HepG2 (cell line): ENCODE results near the gene PDE9A. TPM values are rescaled to one million over a fixed set of nuclear protein-coding genes. Genes with fewer than 3 reads are reported as not detected.

ENCODE experiments used
- AFF4 ChIP-seq: sonication (generic); formaldehyde crosslinking; IDR thresholded peaks from 2 replicates; pipeline ENCODE4 v1.4.0; 2020; ENCODE audit warnings: missing genetic modification reagents
- ARHGAP35 ChIP-seq: sonication (generic); formaldehyde crosslinking; IDR thresholded peaks from 2 replicates; pipeline ENCODE4 v1.9.0; 2022; ENCODE audit warnings: mild to moderate bottlenecking, inconsistent platforms, moderate library complexity, missing genetic modification reagents, borderline replicate concordance
- FOXC1 ChIP-seq: sonication (generic); formaldehyde crosslinking; IDR thresholded peaks from 2 replicates; pipeline ENCODE4 v1.8.0; 2022; ENCODE audit warnings: mild to moderate bottlenecking, missing genetic modification reagents, borderline replicate concordance
- FOXJ3 ChIP-seq: sonication (generic); formaldehyde crosslinking; IDR thresholded peaks from 2 replicates; pipeline ENCODE4 v1.4.0; 2020; ENCODE audit warnings: missing genetic modification reagents, mild to moderate bottlenecking, borderline replicate concordance
- MED1 ChIP-seq: sonication (generic); formaldehyde crosslinking; IDR thresholded peaks from 2 replicates; pipeline ENCODE4 v1.4.0; 2020; ENCODE audit warnings: missing genetic modification reagents
- NFRKB ChIP-seq: fragments of 450-650 bp; IDR thresholded peaks from 2 replicates; pipeline ENCODE4 v1.6.1; 2017
- NPAS2 ChIP-seq: sonication (generic); formaldehyde crosslinking; IDR thresholded peaks from 2 replicates; pipeline ENCODE4 v1.8.0; 2022; ENCODE audit warnings: mild to moderate bottlenecking, missing genetic modification reagents, borderline replicate concordance
- NR3C1 ChIP-seq: sonication (generic); formaldehyde crosslinking; IDR thresholded peaks from 2 replicates; pipeline ENCODE4 v1.4.0; 2020; ENCODE audit warnings: missing genetic modification reagents
- PAX8 ChIP-seq: sonication (generic); formaldehyde crosslinking; IDR thresholded peaks from 2 replicates; pipeline ENCODE4 v1.8.0; 2022; ENCODE audit warnings: mild to moderate bottlenecking, missing genetic modification reagents, borderline replicate concordance
- SRY ChIP-seq: sonication (generic); formaldehyde crosslinking; IDR thresholded peaks from 2 replicates; pipeline ENCODE4 v1.8.0; 2022; ENCODE audit warnings: mild to moderate bottlenecking, missing genetic modification reagents
- TCF12 ChIP-seq, 2 experiments: fragments of 450-650 bp in 1 of 2; sonication (generic) in 1 of 2; formaldehyde crosslinking in 1 of 2; IDR thresholded peaks; 2 replicates each; pipeline versions ENCODE4 v1.6.1 to v1.8.0; 2017 to 2022; ENCODE audit warnings: antibody characterized with exemption in 1 of 2, mild to moderate bottlenecking in 1 of 2, missing genetic modification reagents in 1 of 2, moderate library complexity in 1 of 2
- TFAP4 ChIP-seq: sonication (generic); IDR thresholded peaks from 2 replicates; pipeline ENCODE4 v1.6.1; 2016; ENCODE audit warnings: low read depth, borderline replicate concordance
- THYN1 ChIP-seq: sonication (generic); formaldehyde crosslinking; IDR thresholded peaks from 2 replicates; pipeline ENCODE4 v1.8.1; 2023; ENCODE audit warnings: low read depth, mild to moderate bottlenecking, moderate library complexity, missing genetic modification reagents, borderline replicate concordance
- ZFAT ChIP-seq: sonication (generic); formaldehyde crosslinking; conservative IDR thresholded peaks from 2 replicates; pipeline ENCODE4 v1.8.1; 2023; ENCODE audit warnings: missing genetic modification reagents, inconsistent platforms
- ZNF136 ChIP-seq: sonication (generic); formaldehyde crosslinking; IDR thresholded peaks from 2 replicates; pipeline ENCODE4 v1.8.1; 2022; ENCODE audit warnings: low read depth, mild to moderate bottlenecking, moderate library complexity, missing genetic modification reagents
- ZNF33A ChIP-seq: sonication (generic); formaldehyde crosslinking; IDR thresholded peaks from 2 replicates; pipeline ENCODE4 v1.5.1; 2020; ENCODE audit warnings: missing genetic modification reagents, mild to moderate bottlenecking, moderate library complexity, borderline replicate concordance
- ZNF550 ChIP-seq: sonication (generic); formaldehyde crosslinking; IDR thresholded peaks from 2 replicates; pipeline ENCODE4 v1.4.0; 2020; ENCODE audit warnings: mild to moderate bottlenecking, missing genetic modification reagents, borderline replicate concordance
- ZNF629 ChIP-seq: sonication (generic); formaldehyde crosslinking; conservative IDR thresholded peaks from 2 replicates; pipeline ENCODE4 v1.5.0; 2020; ENCODE audit warnings: missing genetic modification reagents
- ZNF720 ChIP-seq: sonication (generic); formaldehyde crosslinking; IDR thresholded peaks from 2 replicates; pipeline ENCODE4 v1.4.0; 2020; ENCODE audit warnings: missing genetic modification reagents
- ZNF782 ChIP-seq: sonication (generic); formaldehyde crosslinking; IDR thresholded peaks from 2 replicates; pipeline ENCODE4 v1.4.0; 2020; ENCODE audit warnings: missing genetic modification reagents, mild to moderate bottlenecking, borderline replicate concordance
- polyA plus RNA-seq, 8 experiments: library from polyadenylated mRNA; depleted of rRNA in 3 of 8; stranded (reverse) in 7 of 8; unstranded in 1 of 8; fragments of >200 nt; fragmentation: Illumina TruSeq in 4 of 8; extraction: Trizol in 4 of 8; gene quantifications; 2 replicates each; pipeline versions ENCODE4 v1.2.1 to v1.2.3, GENCODE V29; 2011 to 2016; ENCODE audit warnings: low read depth in 4 of 8, missing spikeins in 1 of 8, mixed read lengths in 1 of 8; ENCODE audit not compliant: insufficient read depth in 1 of 8
- total RNA-seq, 5 experiments: library from RNA; depleted of rRNA; stranded (reverse); fragments of >200 nt; fragmentation: Illumina TruSeq; extraction: Trizol; gene quantifications; 2 replicates each; pipeline ENCODE4 v1.2.3, GENCODE V29; 2016; ENCODE audit warnings: low read depth in 1 of 5
- TF ChIP-seq, protein P1 (sequence below): sonication (generic); formaldehyde crosslinking; IDR thresholded peaks from 2 replicates; pipeline ENCODE4 v1.9.0; 2021; ENCODE audit warnings: missing genetic modification reagents, mild to moderate bottlenecking, borderline replicate concordance
- TF ChIP-seq, protein P2 (sequence below): sonication (generic); formaldehyde crosslinking; IDR thresholded peaks from 2 replicates; pipeline ENCODE4 v1.4.0; 2020; ENCODE audit warnings: mild to moderate bottlenecking, low read depth, missing genetic modification reagents

Gene PDE9A
- total and polyA plus RNA-seq, 2 of the 13 experiments (the other 11 are each of a cell fraction or from before 2014, with no cell fraction given), result 4.6 to 19.7 TPM

DNA sequence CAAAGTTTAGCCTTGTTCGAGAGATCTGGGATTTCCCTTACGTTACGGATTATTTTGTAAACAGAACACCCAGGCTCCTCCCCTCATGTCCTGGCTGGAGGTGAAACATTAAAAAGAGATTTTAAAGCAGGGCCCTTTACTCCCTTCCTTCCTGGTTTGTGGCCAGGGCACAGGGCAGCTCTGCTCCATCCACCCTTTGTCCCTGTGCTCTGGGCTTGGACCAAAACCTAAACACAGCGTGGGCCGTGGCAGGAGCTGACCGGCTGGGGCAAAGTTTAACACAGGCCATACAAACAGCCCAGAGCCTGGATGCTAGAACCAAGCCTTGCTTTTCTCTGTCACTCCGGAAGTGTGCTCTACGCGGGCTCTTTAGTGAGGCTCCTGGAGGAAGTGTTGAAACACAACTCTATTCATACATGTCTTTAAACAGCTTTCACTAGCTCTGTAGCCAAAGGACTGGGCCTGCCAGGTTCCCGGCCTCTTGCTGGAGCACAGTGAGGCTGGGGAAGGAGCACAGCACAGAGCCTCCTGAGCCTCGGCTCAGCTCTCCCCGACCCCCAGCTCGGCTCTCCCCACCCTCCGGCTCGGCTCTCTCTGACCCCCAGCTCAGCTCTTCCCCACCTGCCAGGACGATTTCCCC lies 84.7 kb downstream of the PDE9A start (continued):
- TF ChIP-seq THYN1 (CRISPR knock-in tag) (no peak), ZNF720 (CRISPR knock-in tag) (no peak), ZNF136 (CRISPR knock-in tag) (no peak), TFAP4 (peak; percentile 36; the same call in 1 of the 2 replicates), NPAS2 (CRISPR knock-in tag) (no peak), FOXC1 (CRISPR knock-in tag) (no peak), TCF12 (IDR thresholded peaks at IDR 0.05) (no peak), TCF12 (CRISPR knock-in tag; IDR thresholded peaks at IDR 0.05) (no peak), SRY (CRISPR knock-in tag) (no peak), ZNF33A (CRISPR knock-in tag) (no peak), PAX8 (no peak), ZFAT (no peak), NR3C1 (no peak), ZNF629 (CRISPR knock-in tag) (peak; percentile 55), AFF4 (CRISPR knock-in tag) (0 out of 2 replicates have a peak, but pooled peaks have one; percentile 41), NFRKB (no peak), ZNF782 (CRISPR knock-in tag) (no peak), FOXJ3 (CRISPR knock-in tag) (peak; percentile 62; the same call in 1 of the 2 replicates), ZNF550 (no peak), ARHGAP35 (CRISPR knock-in tag) (no peak), MED1 (CRISPR knock-in tag) (peak; percentile 96)
- TF ChIP-seq, protein P1, sequence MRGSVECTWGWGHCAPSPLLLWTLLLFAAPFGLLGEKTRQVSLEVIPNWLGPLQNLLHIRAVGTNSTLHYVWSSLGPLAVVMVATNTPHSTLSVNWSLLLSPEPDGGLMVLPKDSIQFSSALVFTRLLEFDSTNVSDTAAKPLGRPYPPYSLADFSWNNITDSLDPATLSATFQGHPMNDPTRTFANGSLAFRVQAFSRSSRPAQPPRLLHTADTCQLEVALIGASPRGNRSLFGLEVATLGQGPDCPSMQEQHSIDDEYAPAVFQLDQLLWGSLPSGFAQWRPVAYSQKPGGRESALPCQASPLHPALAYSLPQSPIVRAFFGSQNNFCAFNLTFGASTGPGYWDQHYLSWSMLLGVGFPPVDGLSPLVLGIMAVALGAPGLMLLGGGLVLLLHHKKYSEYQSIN (CRISPR knock-in tag), result no peak
- TF ChIP-seq, protein P2, sequence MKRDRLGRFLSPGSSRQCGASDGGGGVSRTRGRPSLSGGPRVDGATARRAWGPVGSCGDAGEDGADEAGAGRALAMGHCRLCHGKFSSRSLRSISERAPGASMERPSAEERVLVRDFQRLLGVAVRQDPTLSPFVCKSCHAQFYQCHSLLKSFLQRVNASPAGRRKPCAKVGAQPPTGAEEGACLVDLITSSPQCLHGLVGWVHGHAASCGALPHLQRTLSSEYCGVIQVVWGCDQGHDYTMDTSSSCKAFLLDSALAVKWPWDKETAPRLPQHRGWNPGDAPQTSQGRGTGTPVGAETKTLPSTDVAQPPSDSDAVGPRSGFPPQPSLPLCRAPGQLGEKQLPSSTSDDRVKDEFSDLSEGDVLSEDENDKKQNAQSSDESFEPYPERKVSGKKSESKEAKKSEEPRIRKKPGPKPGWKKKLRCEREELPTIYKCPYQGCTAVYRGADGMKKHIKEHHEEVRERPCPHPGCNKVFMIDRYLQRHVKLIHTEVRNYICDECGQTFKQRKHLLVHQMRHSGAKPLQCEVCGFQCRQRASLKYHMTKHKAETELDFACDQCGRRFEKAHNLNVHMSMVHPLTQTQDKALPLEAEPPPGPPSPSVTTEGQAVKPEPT (CRISPR knock-in tag), result no peak
